H1 (cell line): Measurements from ENCODE around the gene CLCF1. TPM values are rescaled to one million over a fixed set of nuclear protein-coding genes. Genes with fewer than 3 reads are reported as not detected.

Experiments used
- CTCF ChIA-PET: fragments of 300-600 bp; sonication (Branson Sonifier 250); formaldehyde crosslinking; loops from one replicate; lab custom pipeline; 2021; ENCODE audit not compliant: partially characterized antibody; lab: Charles Lee
- POLR2A ChIA-PET: fragments of 300-600 bp; sonication (Branson Sonifier 250); formaldehyde crosslinking; loops from one replicate; lab custom pipeline; 2021; ENCODE audit warnings: inconsistent platforms; ENCODE audit not compliant: partially characterized antibody; lab: Charles Lee
- DNase-seq, 2 experiments: peaks; one replicate each; pipeline versions ENCODE4 v3.0.0 to v3.0.0-alpha.2; 2010 to 2022; ENCODE audit warnings: low spot score in 2 of 2, low read depth in 1 of 2, mixed read lengths in 1 of 2
- FAIRE-seq: peaks from 2 replicates; lab custom pipeline; 2011; peaks lifted over from hg19 to GRCh38; lab: Jason Lieb, UNC
- H2AFZ ChIP-seq: 2 replicates; pipeline ENCODE4 v1.8.1; 2012; ENCODE audit warnings: low read length, inconsistent platforms
- H2AK5ac ChIP-seq: 2 replicates; pipeline ENCODE4 v1.6.1; 2013; ENCODE audit warnings: low read depth, low read length
- H2BK120ac ChIP-seq: replicated peaks from 2 replicates; pipeline ENCODE3; 2013; ENCODE audit warnings: low read depth, low read length, inconsistent platforms
- H2BK12ac ChIP-seq: 2 replicates; pipeline ENCODE4 v1.6.1; 2013; ENCODE audit warnings: low read depth, low read length
- H2BK15ac ChIP-seq: 2 replicates; pipeline ENCODE4 v1.6.1; 2013; ENCODE audit warnings: low read length
- H2BK20ac ChIP-seq: 2 replicates; pipeline ENCODE4 v1.6.1; 2013; ENCODE audit warnings: low read length
- H2BK5ac ChIP-seq: 2 replicates; pipeline ENCODE4 v1.6.1; 2013; ENCODE audit warnings: low read depth, low read length
- H3K14ac ChIP-seq: 2 replicates; pipeline ENCODE4 v1.6.1; 2013; ENCODE audit warnings: inconsistent platforms; ENCODE audit not compliant: insufficient read length
- H3K18ac ChIP-seq: 2 replicates; pipeline ENCODE4 v1.6.1; 2013; ENCODE audit warnings: low read length; ENCODE audit errors: extremely low read depth
- H3K23ac ChIP-seq: 2 replicates; pipeline ENCODE4 v1.6.1; 2013; ENCODE audit warnings: inconsistent platforms; ENCODE audit not compliant: insufficient read length
- H3K23me2 ChIP-seq: 2 replicates; pipeline ENCODE4 v1.6.1; 2013; ENCODE audit warnings: low read depth, low read length
- H3K27ac ChIP-seq: 2 replicates; pipeline ENCODE4 v1.6.1; 2011; ENCODE audit warnings: low read depth, low read length, inconsistent platforms
- H3K27me3 ChIP-seq, 4 experiments: replicated peaks in 1 of 4; 1 replicate in 1 of 4; 2 replicates in 3 of 4; pipeline versions ENCODE4 v1.6.1 to v1.8.1; 2011 to 2013; ENCODE audit warnings: low read length in 3 of 4, mild to moderate bottlenecking in 3 of 4, inconsistent platforms in 2 of 4, mixed read lengths in 2 of 4, moderate library complexity in 1 of 4; ENCODE audit not compliant: control insufficient read depth in 3 of 4, insufficient read depth in 3 of 4; ENCODE audit errors: extremely low read depth in 1 of 4
- H3K36me3 ChIP-seq, 4 experiments: 2 replicates each; pipeline versions ENCODE4 v1.6.1 to v1.8.1; 2011 to 2013; ENCODE audit warnings: mild to moderate bottlenecking in 4 of 4, low read length in 3 of 4, moderate library complexity in 2 of 4, control low read depth in 1 of 4, inconsistent platforms in 1 of 4; ENCODE audit not compliant: insufficient read depth in 4 of 4, control insufficient read depth in 2 of 4
- H3K4ac ChIP-seq: replicated peaks from 2 replicates; pipeline ENCODE3; 2013; ENCODE audit warnings: low read length, low read depth, mixed read lengths, inconsistent platforms; ENCODE audit not compliant: insufficient read length
- H3K4me1 ChIP-seq, 4 experiments: replicated peaks in 1 of 4; 1 replicate in 1 of 4; 2 replicates in 3 of 4; pipeline versions ENCODE4 v1.6.1 to v1.8.1; 2011 to 2013; ENCODE audit warnings: low read length in 3 of 4, inconsistent platforms in 2 of 4, mixed read lengths in 1 of 4; ENCODE audit not compliant: insufficient read depth in 4 of 4, control insufficient read depth in 3 of 4
- H3K4me2 ChIP-seq, 2 experiments: 2 replicates each; pipeline versions ENCODE4 v1.6.1 to v1.8.1; 2011 to 2013; ENCODE audit warnings: low read depth in 2 of 2, low read length in 2 of 2, control low read depth in 1 of 2, inconsistent platforms in 1 of 2, mild to moderate bottlenecking in 1 of 2; ENCODE audit not compliant: insufficient read depth in 1 of 2
- H3K4me3 ChIP-seq, 4 experiments: fragments of 200-600, 300-600 bp in 1 of 4; sonication (generic), shearing (Covaris generic), sonication (Bioruptor Twin) in 1 of 4; 2 replicates each; pipeline versions ENCODE4 v1.5.1 to v1.8.1; 2011 to 2016; ENCODE audit warnings: low read length in 4 of 4, low read depth in 3 of 4, control low read depth in 2 of 4, inconsistent platforms in 2 of 4, mild to moderate bottlenecking in 2 of 4, mixed read lengths in 1 of 4, moderate library complexity in 1 of 4; ENCODE audit not compliant: insufficient read depth in 2 of 4; ENCODE audit errors: extremely low read depth in 1 of 4
- H3K56ac ChIP-seq: replicated peaks from 2 replicates; pipeline ENCODE3; 2013; ENCODE audit warnings: low read depth, mild to moderate bottlenecking, mixed read lengths, low read length, inconsistent platforms; ENCODE audit not compliant: insufficient read length
- H3K79me1 ChIP-seq: 2 replicates; pipeline ENCODE4 v1.6.1; 2013; ENCODE audit warnings: low read depth, low read length, control low read depth
- H3K79me2 ChIP-seq, 2 experiments: 2 replicates each; pipeline versions ENCODE4 v1.6.1 to v1.8.1; 2012 to 2013; ENCODE audit warnings: low read length in 2 of 2, mild to moderate bottlenecking in 2 of 2, inconsistent platforms in 1 of 2; ENCODE audit not compliant: insufficient read depth in 2 of 2, control insufficient read depth in 1 of 2
- H3K9ac ChIP-seq, 4 experiments: replicated peaks in 1 of 4; 1 replicate in 1 of 4; 2 replicates in 3 of 4; pipeline versions ENCODE4 v1.6.1 to v1.8.1; 2011 to 2013; ENCODE audit warnings: low read depth in 3 of 4, low read length in 3 of 4, control low read depth in 2 of 4, mild to moderate bottlenecking in 2 of 4, moderate library complexity in 2 of 4, inconsistent platforms in 1 of 4; ENCODE audit errors: extremely low read depth in 1 of 4
- H3K9me3 ChIP-seq, 2 experiments: 2 replicates each; pipeline versions ENCODE4 v1.6.1 to v1.8.1; 2012 to 2013; ENCODE audit warnings: mild to moderate bottlenecking in 2 of 2, moderate library complexity in 2 of 2, control low read depth in 1 of 2, inconsistent platforms in 1 of 2, low read depth in 1 of 2, low read length in 1 of 2, mixed read lengths in 1 of 2; ENCODE audit not compliant: insufficient read depth in 2 of 2
- H4K20me1 ChIP-seq, 2 experiments: replicated peaks in 1 of 2; 2 replicates each; pipeline versions ENCODE3 to v1.8.1; 2011 to 2013; ENCODE audit warnings: inconsistent platforms in 2 of 2, low read length in 2 of 2, mild to moderate bottlenecking in 1 of 2; ENCODE audit not compliant: insufficient read depth in 2 of 2, control insufficient read depth in 1 of 2
- H4K5ac ChIP-seq: 2 replicates; pipeline ENCODE4 v1.6.1; 2013; ENCODE audit warnings: low read length, low read depth, mixed read lengths, inconsistent platforms; ENCODE audit not compliant: insufficient read length
- H4K8ac ChIP-seq: 2 replicates; pipeline ENCODE4 v1.8.0; 2013; ENCODE audit warnings: mild to moderate bottlenecking, moderate library complexity, low read length, inconsistent platforms; ENCODE audit not compliant: insufficient read depth; ENCODE audit errors: extremely low read depth
- H4K91ac ChIP-seq: replicated peaks from 2 replicates; pipeline ENCODE3; 2013; ENCODE audit warnings: low read length, mixed read lengths, inconsistent platforms; ENCODE audit not compliant: insufficient read length
- ASH2L ChIP-seq: fragments of 200-600, 300-600 bp; sonication (generic); IDR thresholded peaks from one replicate; pipeline ENCODE4 v1.7.1; 2017; ENCODE audit warnings: low read length
- PHF8 ChIP-seq: fragments of 200-600 bp; sonication (generic); conservative IDR thresholded peaks from 2 replicates; pipeline ENCODE4 v1.7.1; 2012; ENCODE audit warnings: low read depth, mild to moderate bottlenecking, inconsistent platforms, low read length, moderate library complexity
- RAD21 ChIP-seq, 2 experiments: IDR thresholded peaks in 1 of 2; conservative IDR thresholded peaks in 1 of 2; 2 replicates each; pipeline ENCODE4 v1.6.1; 2011; ENCODE audit warnings: low read depth in 2 of 2, low read length in 2 of 2, improper control_type of control experiment in 1 of 2, inconsistent platforms in 1 of 2, mild to moderate bottlenecking in 1 of 2, moderate library complexity in 1 of 2
- WGBS, 2 experiments: shearing (Covaris generic) in 1 of 2; methylation state at CpG; one replicate each; pipeline versions ENCODE4 v1.1.6 to v1.1.7; 2013 to 2015; ENCODE audit warnings: low lambda C conversion rate in 2 of 2, mixed read lengths in 2 of 2, inconsistent platforms in 1 of 2, low coverage in 1 of 2, missing lambda C conversion rate in 1 of 2; ENCODE audit not compliant: insufficient replicate concordance in 2 of 2, insufficient coverage in 1 of 2, insufficient read length in 1 of 2; ENCODE audit errors: extremely low coverage in 1 of 2, missing lambda C conversion rate in 1 of 2; 5-methylcytosine and 5-hydroxymethylcytosine counted together
- polyA plus RNA-seq, 7 experiments: library from polyadenylated mRNA; depleted of rRNA in 3 of 7; stranded (reverse) in 5 of 7; unstranded in 2 of 7; fragments of >200 nt in 5 of 7; fragments of 200-250 nt in 2 of 7; gene quantifications; 1 replicate in 5 of 7; 2 replicates in 1 of 7; 4 replicates in 1 of 7; pipeline versions ENCODE4 v1.2.1 to v1.2.3, GENCODE V29; 2011 to 2013; ENCODE audit warnings: missing spikeins in 2 of 7, mixed read lengths in 2 of 7
- total RNA-seq: library from RNA; stranded (reverse); fragmentation: NEBNext Ultra II Directional; extraction: Animal tissue kit (Norgen Biotek cat#: 25700); gene quantifications from 2 replicates; pipeline ENCODE4 v1.2.1, GENCODE V29; 2021

CLCF1 gene
- total and polyA plus RNA-seq, 2 of the 8 experiments (the other 6 are each of a cell fraction or from before 2014, with no cell fraction given), result 0.32 to 1.2 TPM

GRCh38 chr11:67337257-67337656 is 36.1 kb downstream of the CLCF1 start:
- DNase-seq, result no peak
- 81% methylated on average over 3 of the region's 3 CpGs; no CpG with 5 or more reads in 1 of the 2 experiments for WGBS, 2 experiments

More at GRCh38 chr11:67337257-67337656, 36.1 kb downstream of the CLCF1 start:
- Histone ChIP-seq H3K4ac (no peak overlapping the region), H3K27ac (no peak overlapping the region), H3K23me2 (no peaks in the 10 kb centered on the region), H3K4me3 (no peak overlapping the region), H2BK12ac (no peak overlapping the region), H3K56ac (no peak overlapping the region), H4K91ac (no peak overlapping the region), H3K36me3 (no peaks in the 10 kb centered on the region), H2BK5ac (no peak overlapping the region), H4K5ac (no peak overlapping the region), H4K8ac (no peak overlapping the region), H3K14ac (no peak overlapping the region), H3K18ac (no peak overlapping the region), H3K79me2 (no peaks in the 10 kb centered on the region), H3K4me1 (no peaks in the 10 kb centered on the region), H2AFZ (no peak overlapping the region), H2AK5ac (no peak overlapping the region), H2BK15ac (no peak overlapping the region), H2BK120ac (no peak overlapping the region), H3K9me3 (no peaks in the 10 kb centered on the region), H2BK20ac (no peak overlapping the region), H3K27me3 (no peaks in the 10 kb centered on the region), H4K20me1 (no peaks in the 10 kb centered on the region), H3K79me1 (no peaks in the 10 kb centered on the region), H3K9ac (no peak overlapping the region), H3K4me2 (no peak overlapping the region), H3K23ac (no peak overlapping the region)
- no peak for FAIRE-seq
- ChIA-PET CTCF (interaction anchor here (2.9 to 9.0 kb wide), 2 partner anchors 9 to 13 kb away, joined by 17 to 56 read pairs; no protein-coding TSS in a partner anchor), POLR2A (no interaction called here)
- no peak for TF ChIP-seq RAD21 (IDR thresholded peaks at IDR 0.05 in 1 of 2, conservative IDR thresholded peaks at IDR 0.05 in 1 of 2; ENCODE audit: low read depth in 2 of 2, low read length in 2 of 2)
- no peak for TF ChIP-seq PHF8
- no peak for TF ChIP-seq ASH2L
